Astrocyte (in vitro differentiated cells and primary cell): ENCODE measurements around the gene MMRN2. TPM values are rescaled to one million over a fixed set of nuclear protein-coding genes. Genes with fewer than 3 reads are reported as not detected.

Experiments used
- DNase-seq: peaks from one replicate; pipeline ENCODE4 v3.0.0-alpha.2; 2010; ENCODE audit warnings: low read depth
- FAIRE-seq: peaks from 2 replicates; lab custom pipeline; 2011; peaks lifted over from hg19 to GRCh38; lab: Jason Lieb, UNC
- H2AFZ ChIP-seq: 2 replicates; pipeline ENCODE4 v1.6.0; 2012; ENCODE audit warnings: low read depth, low read length, inconsistent platforms
- H3K27ac ChIP-seq: 2 replicates; pipeline ENCODE4 v1.5.1; 2011; ENCODE audit warnings: low read depth, low read length, inconsistent platforms
- H3K27me3 ChIP-seq: 2 replicates; pipeline ENCODE4 v1.6.0; 2011; ENCODE audit warnings: low read length, inconsistent platforms; ENCODE audit not compliant: insufficient read depth
- H3K36me3 ChIP-seq: 2 replicates; pipeline ENCODE4 v1.5.1; 2011; ENCODE audit warnings: low read length, inconsistent platforms; ENCODE audit not compliant: insufficient read depth
- H3K4me1 ChIP-seq: 2 replicates; pipeline ENCODE4 v1.5.1; 2011; ENCODE audit warnings: low read length, inconsistent platforms; ENCODE audit not compliant: insufficient read depth
- H3K4me2 ChIP-seq: 2 replicates; pipeline ENCODE4 v1.6.0; 2012; ENCODE audit warnings: low read length, inconsistent platforms
- H3K4me3 ChIP-seq: 2 replicates; pipeline ENCODE4 v1.5.1; 2011; ENCODE audit warnings: low read depth, mild to moderate bottlenecking, low read length, inconsistent platforms; ENCODE audit not compliant: insufficient read depth
- H3K79me2 ChIP-seq: 2 replicates; pipeline ENCODE4 v1.6.0; 2012; ENCODE audit warnings: mild to moderate bottlenecking, low read length, inconsistent platforms; ENCODE audit not compliant: insufficient read depth
- H3K9ac ChIP-seq: 2 replicates; pipeline ENCODE4 v1.6.0; 2012; ENCODE audit warnings: mild to moderate bottlenecking, low read length, inconsistent platforms
- H3K9me3 ChIP-seq: 2 replicates; pipeline ENCODE4 v1.5.1; 2012; ENCODE audit warnings: low read depth, mild to moderate bottlenecking, low read length, inconsistent platforms; ENCODE audit not compliant: insufficient read depth
- H4K20me1 ChIP-seq: 2 replicates; pipeline ENCODE4 v1.6.0; 2012; ENCODE audit warnings: low read length, inconsistent platforms; ENCODE audit not compliant: insufficient read depth
- H3K27ac Mint-ChIP-seq: one replicate; pipeline ENCODE4 v1.8.0; 2021; ENCODE audit warnings: mild to moderate bottlenecking, mixed read lengths; ENCODE audit not compliant: unreplicated experiment
- H3K27me3 Mint-ChIP-seq: one replicate; pipeline ENCODE4 v1.8.0; 2021; ENCODE audit warnings: low read depth, mixed read lengths; ENCODE audit not compliant: unreplicated experiment
- H3K36me3 Mint-ChIP-seq: one replicate; pipeline ENCODE4 v1.8.0; 2021; ENCODE audit warnings: low read depth, mixed read lengths; ENCODE audit not compliant: unreplicated experiment
- H3K4me1 Mint-ChIP-seq: one replicate; pipeline ENCODE4 v1.8.0; 2021; ENCODE audit warnings: low read depth, mixed read lengths; ENCODE audit not compliant: unreplicated experiment
- H3K4me3 Mint-ChIP-seq: one replicate; pipeline ENCODE4 v1.8.0; 2021; ENCODE audit warnings: mild to moderate bottlenecking, moderate library complexity, mixed read lengths; ENCODE audit not compliant: unreplicated experiment
- H3K9me3 Mint-ChIP-seq: one replicate; pipeline ENCODE4 v1.8.0; 2021; ENCODE audit warnings: mild to moderate bottlenecking, mixed read lengths; ENCODE audit not compliant: unreplicated experiment
- EZH2 ChIP-seq: IDR thresholded peaks from 2 replicates; pipeline ENCODE4 v1.6.1; 2012; ENCODE audit warnings: mild to moderate bottlenecking, low read length, inconsistent platforms; ENCODE audit not compliant: insufficient read depth
- total RNA-seq: library from RNA; stranded (reverse); gene quantifications from 2 replicates; pipeline ENCODE4 v1.2.1, GENCODE V29; 2021
- TF ChIP-seq, protein P1 (sequence below): IDR thresholded peaks from 2 replicates; pipeline ENCODE4 v1.5.1; 2011; ENCODE audit warnings: low read depth, mild to moderate bottlenecking, inconsistent platforms, low read length, moderate library complexity; ENCODE audit not compliant: insufficient read depth

The MMRN2 gene
- total RNA-seq, 1 donor from 2014 or later: 0.27 TPM

DNA sequence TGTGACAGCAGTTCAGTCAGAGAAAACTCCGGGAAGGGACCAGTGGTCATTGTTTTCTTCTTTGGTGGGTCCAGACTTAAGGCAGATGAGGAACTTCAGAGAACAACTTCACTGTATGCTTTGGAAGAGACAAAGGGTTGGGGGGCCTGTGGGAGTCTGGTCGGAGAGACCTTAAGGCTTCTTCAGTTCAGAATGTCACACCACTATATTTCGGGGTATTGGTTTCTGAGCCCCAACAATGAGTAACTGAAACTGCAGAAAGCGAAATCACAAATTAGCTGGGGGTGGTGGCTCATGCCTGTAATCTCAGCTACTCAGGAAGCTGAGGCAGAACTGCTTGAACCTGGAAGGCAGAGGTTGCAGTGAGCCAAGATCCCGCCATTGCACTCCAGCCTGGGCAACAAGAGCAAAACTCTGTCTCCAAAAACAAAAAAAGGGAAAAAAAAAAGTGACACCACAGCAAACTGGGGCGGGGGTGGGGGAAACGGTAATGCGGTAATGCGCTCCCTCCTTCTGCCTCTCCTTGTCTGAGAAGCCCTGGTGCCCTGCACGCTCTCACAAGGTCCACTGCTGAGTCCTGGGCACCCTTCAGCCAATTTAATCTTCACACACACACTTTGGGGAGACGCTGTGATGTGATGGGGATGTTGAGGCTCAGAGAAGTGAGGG, 8.7 kb upstream of the MMRN2 start:
- Histone ChIP-seq H3K36me3 (no peaks in the 10 kb centered on the region), H3K79me2 (no peaks in the 10 kb centered on the region), H4K20me1 (no peaks in the 10 kb centered on the region), H3K27ac (no peak overlapping the region), H3K9ac (no peak overlapping the region), H3K4me1 (peaks cover 35% of the 10 kb centered on the region), H3K4me2 (peak overlapping the region; percentile 57), H3K4me3 (no peak overlapping the region), H3K9me3 (no peaks in the 10 kb centered on the region), H3K27me3 (no peaks in the 10 kb centered on the region), H2AFZ (peak overlapping the region; percentile 92)
- no peak for DNase-seq
- no peak overlapping the region for H3K4me3 Mint-ChIP-seq
- peaks cover 3% of the 10 kb centered on the region for H3K36me3 Mint-ChIP-seq
- peaks cover 9% of the 10 kb centered on the region for H3K4me1 Mint-ChIP-seq
- no peak for TF ChIP-seq EZH2
- TF ChIP-seq, protein P1, sequence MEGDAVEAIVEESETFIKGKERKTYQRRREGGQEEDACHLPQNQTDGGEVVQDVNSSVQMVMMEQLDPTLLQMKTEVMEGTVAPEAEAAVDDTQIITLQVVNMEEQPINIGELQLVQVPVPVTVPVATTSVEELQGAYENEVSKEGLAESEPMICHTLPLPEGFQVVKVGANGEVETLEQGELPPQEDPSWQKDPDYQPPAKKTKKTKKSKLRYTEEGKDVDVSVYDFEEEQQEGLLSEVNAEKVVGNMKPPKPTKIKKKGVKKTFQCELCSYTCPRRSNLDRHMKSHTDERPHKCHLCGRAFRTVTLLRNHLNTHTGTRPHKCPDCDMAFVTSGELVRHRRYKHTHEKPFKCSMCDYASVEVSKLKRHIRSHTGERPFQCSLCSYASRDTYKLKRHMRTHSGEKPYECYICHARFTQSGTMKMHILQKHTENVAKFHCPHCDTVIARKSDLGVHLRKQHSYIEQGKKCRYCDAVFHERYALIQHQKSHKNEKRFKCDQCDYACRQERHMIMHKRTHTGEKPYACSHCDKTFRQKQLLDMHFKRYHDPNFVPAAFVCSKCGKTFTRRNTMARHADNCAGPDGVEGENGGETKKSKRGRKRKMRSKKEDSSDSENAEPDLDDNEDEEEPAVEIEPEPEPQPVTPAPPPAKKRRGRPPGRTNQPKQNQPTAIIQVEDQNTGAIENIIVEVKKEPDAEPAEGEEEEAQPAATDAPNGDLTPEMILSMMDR: no peak
- H3K27me3 Mint-ChIP-seq: peaks cover 12% of the 10 kb centered on the region
- no peaks in the 10 kb centered on the region for H3K9me3 Mint-ChIP-seq
- no peak overlapping the region for H3K27ac Mint-ChIP-seq
- FAIRE-seq: no peak

DNA sequence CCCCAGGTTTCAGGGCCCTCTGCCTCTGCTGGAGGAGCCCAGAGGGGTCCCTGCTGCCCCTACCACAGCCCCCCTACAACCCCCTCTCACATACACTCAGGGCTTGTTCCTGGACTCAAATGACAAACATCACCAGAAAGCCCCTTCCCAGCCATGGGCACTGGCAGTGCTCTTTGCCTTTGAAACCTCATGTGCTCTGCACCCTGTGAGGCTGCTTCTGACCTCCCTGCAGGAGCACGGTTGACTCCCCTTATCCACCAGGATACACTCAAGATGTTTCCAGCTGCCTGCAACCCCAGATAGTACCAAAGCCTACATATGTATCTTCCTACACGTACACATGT, 7.4 kb upstream of the MMRN2 start:
- TF ChIP-seq, protein P1: no peak
- no peak for TF ChIP-seq EZH2
- Histone ChIP-seq H3K27ac (no peak overlapping the region), H3K79me2 (no peaks in the 10 kb centered on the region), H3K4me1 (peaks cover 29% of the 10 kb centered on the region), H3K4me3 (no peak overlapping the region), H4K20me1 (no peaks in the 10 kb centered on the region), H3K27me3 (no peaks in the 10 kb centered on the region), H3K9ac (no peak overlapping the region), H3K36me3 (no peaks in the 10 kb centered on the region), H3K4me2 (no peak overlapping the region), H2AFZ (no peak overlapping the region), H3K9me3 (no peaks in the 10 kb centered on the region)
- FAIRE-seq (no peak), DNase-seq (no peak)
- Mint-ChIP-seq H3K9me3 (no peaks in the 10 kb centered on the region), H3K4me1 (peaks cover 8% of the 10 kb centered on the region), H3K36me3 (peaks cover 3% of the 10 kb centered on the region), H3K4me3 (no peak overlapping the region), H3K27ac (no peak overlapping the region), H3K27me3 (peaks cover 9% of the 10 kb centered on the region)

DNA sequence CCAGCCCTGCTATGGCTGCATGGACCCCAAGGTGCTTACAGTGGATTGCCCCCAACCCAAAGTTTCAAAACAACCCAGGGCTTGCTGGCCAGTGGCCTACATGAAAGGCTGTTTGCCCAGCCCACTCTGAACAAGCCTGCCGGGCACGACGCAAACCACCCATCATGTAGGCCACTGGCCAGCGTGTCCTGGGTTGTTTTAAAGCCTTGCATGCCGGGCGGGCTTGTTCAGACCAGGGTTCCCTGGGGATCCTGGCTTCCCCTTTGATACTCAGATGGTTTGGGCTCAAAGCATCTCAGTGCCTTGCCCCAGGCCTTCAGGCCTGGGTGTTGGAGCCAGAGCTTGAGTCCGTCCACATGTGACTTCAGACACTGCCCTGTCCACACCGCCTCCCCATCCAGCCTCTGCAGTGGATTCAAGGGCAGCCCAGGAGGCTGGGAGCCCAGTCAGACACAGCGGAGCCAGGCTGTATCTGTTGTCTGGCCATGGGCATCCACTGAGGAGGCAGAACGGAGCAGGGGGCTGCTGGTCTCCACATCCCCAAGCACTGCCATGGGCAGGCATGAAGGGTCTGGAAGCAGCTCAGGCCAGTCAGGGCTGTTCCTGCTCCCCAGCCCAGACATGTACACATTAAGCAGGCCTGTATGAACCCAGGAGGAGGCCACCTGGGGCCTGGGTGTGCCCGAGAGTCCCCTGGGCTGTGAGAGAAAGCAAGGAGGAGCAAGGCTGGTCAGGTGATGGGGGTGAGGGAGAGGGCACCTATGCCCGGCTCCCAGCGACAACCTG, 6.8 kb upstream of the MMRN2 start:
- no peak for DNase-seq

More for the DNA sequence above, 6.8 kb upstream of the MMRN2 start:
- TF ChIP-seq, protein P1: no peak
- no peak for TF ChIP-seq EZH2
- no peaks in the 10 kb centered on the region for H4K20me1 ChIP-seq
- peaks cover 10% of the 10 kb centered on the region for H3K4me1 Mint-ChIP-seq
- H3K4me2 ChIP-seq: no peak overlapping the region
- H3K27ac Mint-ChIP-seq: no peak overlapping the region
- H3K4me1 ChIP-seq: peaks cover 29% of the 10 kb centered on the region
- H3K36me3 Mint-ChIP-seq: peaks cover 3% of the 10 kb centered on the region
- no peaks in the 10 kb centered on the region for H3K9me3 Mint-ChIP-seq
- no peak overlapping the region for H3K4me3 ChIP-seq
- no peak overlapping the region for H2AFZ ChIP-seq
- no peak for FAIRE-seq
- no peaks in the 10 kb centered on the region for H3K9me3 ChIP-seq
- H3K79me2 ChIP-seq: no peaks in the 10 kb centered on the region
- H3K27me3 ChIP-seq: no peaks in the 10 kb centered on the region
- H3K9ac ChIP-seq: no peak overlapping the region
- peaks cover 9% of the 10 kb centered on the region for H3K27me3 Mint-ChIP-seq
- H3K27ac ChIP-seq: no peak overlapping the region
- H3K4me3 Mint-ChIP-seq: no peak overlapping the region
- no peaks in the 10 kb centered on the region for H3K36me3 ChIP-seq
